HG02973 (cell line): Measurements from ENCODE around the gene IKBKE.

Experiments used
- ATAC-seq: cut with Tn5 transposase; IDR thresholded peaks from one replicate; pipeline ENCODE4 v1.9.1; 2021; ENCODE audit warnings: moderate library complexity; ENCODE audit not compliant: unreplicated experiment

IKBKE gene

GRCh38 chr1:206511362-206512057, 41.2 kb downstream of the IKBKE start:
- ATAC-seq: no peak

GRCh38 chr1:206512058-206512850, 42.0 kb downstream of the IKBKE start:
- ATAC-seq: no peak

GRCh38 chr1:206512851-206513180, 42.5 kb downstream of the IKBKE start:
- ATAC-seq: no peak

GRCh38 chr1:206513312-206514111, 43.2 kb downstream of the IKBKE start:
- no peak for ATAC-seq

GRCh38 chr1:206514813-206515387, 44.6 kb downstream of the IKBKE start:
- no peak for ATAC-seq

GRCh38 chr1:206516728-206516990, 46.4 kb downstream of the IKBKE start:
- no peak for ATAC-seq

GRCh38 chr1:206517784-206518183, 47.5 kb downstream of the IKBKE start:
- ATAC-seq: no peak

- no peak for ATAC-seq
Observed at GRCh38 chr1:206518206-206518605, 47.9 kb downstream of the IKBKE start.

- no peak for ATAC-seq
Observed at GRCh38 chr1:206518743-206519142, 48.5 kb downstream of the IKBKE start.

GRCh38 chr1:206521127-206521526, 50.9 kb downstream of the IKBKE start:
- ATAC-seq: no peak

GRCh38 chr1:206521694-206522402, 51.6 kb downstream of the IKBKE start:
- no peak for ATAC-seq

- ATAC-seq: no peak
Observed at GRCh38 chr1:206524739-206525364, 54.6 kb downstream of the IKBKE start.

GRCh38 chr1:206526064-206526911, 56.0 kb downstream of the IKBKE start:
- ATAC-seq: no peak

GRCh38 chr1:206529425-206529824, 59.1 kb downstream of the IKBKE start:
- ATAC-seq: no peak

GRCh38 chr1:206532368-206532767, 62.1 kb downstream of the IKBKE start:
- no peak for ATAC-seq

GRCh38 chr1:206534552-206534951, 64.3 kb downstream of the IKBKE start:
- no peak for ATAC-seq

- ATAC-seq: no peak
Observed at GRCh38 chr1:206535853-206536188, 65.5 kb downstream of the IKBKE start.

- no peak for ATAC-seq
Observed at GRCh38 chr1:206537141-206537540, 66.9 kb downstream of the IKBKE start.

- no peak for ATAC-seq
Observed at GRCh38 chr1:206538086-206538770, 68.0 kb downstream of the IKBKE start.
